ENCODE measurements around the gene COL25A1.

DNA sequence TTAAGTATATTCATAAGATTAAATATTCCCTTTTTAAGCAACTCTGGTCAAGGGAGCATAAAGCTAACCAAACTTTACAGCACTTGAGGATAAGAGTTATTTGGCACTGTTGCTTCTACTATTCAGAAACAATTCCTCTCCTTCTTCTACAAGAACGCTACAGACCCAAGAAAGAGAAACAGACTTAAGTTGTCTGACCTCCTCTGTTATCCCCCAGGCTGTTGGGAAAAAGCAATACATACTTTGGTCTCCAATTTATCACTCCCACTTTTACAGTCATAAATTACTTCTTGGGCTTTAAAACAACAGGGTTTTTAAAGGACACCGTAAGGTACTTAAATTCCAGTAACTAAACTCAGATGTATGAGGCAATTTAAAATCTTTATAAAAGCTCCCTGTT is 147.4 kb downstream of the COL25A1 start:
- TF ChIP-seq, protein P1, sequence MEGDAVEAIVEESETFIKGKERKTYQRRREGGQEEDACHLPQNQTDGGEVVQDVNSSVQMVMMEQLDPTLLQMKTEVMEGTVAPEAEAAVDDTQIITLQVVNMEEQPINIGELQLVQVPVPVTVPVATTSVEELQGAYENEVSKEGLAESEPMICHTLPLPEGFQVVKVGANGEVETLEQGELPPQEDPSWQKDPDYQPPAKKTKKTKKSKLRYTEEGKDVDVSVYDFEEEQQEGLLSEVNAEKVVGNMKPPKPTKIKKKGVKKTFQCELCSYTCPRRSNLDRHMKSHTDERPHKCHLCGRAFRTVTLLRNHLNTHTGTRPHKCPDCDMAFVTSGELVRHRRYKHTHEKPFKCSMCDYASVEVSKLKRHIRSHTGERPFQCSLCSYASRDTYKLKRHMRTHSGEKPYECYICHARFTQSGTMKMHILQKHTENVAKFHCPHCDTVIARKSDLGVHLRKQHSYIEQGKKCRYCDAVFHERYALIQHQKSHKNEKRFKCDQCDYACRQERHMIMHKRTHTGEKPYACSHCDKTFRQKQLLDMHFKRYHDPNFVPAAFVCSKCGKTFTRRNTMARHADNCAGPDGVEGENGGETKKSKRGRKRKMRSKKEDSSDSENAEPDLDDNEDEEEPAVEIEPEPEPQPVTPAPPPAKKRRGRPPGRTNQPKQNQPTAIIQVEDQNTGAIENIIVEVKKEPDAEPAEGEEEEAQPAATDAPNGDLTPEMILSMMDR (IDR thresholded peaks at IDR 0.05), result no peak
- TF ChIP-seq CHD4 (IDR thresholded peaks at IDR 0.05; ENCODE audit: borderline replicate concordance) (no peak), POLR2A (IDR thresholded peaks at IDR 0.05; ENCODE audit: low read length) (no peak)
- TF ChIP-seq, protein P2, sequence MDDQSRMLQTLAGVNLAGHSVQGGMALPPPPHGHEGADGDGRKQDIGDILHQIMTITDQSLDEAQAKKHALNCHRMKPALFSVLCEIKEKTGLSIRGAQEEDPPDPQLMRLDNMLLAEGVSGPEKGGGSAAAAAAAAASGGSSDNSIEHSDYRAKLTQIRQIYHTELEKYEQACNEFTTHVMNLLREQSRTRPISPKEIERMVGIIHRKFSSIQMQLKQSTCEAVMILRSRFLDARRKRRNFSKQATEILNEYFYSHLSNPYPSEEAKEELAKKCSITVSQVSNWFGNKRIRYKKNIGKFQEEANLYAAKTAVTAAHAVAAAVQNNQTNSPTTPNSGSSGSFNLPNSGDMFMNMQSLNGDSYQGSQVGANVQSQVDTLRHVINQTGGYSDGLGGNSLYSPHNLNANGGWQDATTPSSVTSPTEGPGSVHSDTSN (IDR thresholded peaks at IDR 0.05), result no peak
